IMR-90 (cell line): ENCODE measurements around the gene RHBDD1. TPM values are rescaled to one million over a fixed set of nuclear protein-coding genes. Genes with fewer than 3 reads are reported as not detected.

Source experiments
- ATAC-seq: fragments of 200-7000 bp; cut with Tn5 transposase; 2 replicates; pipeline ENCODE4 v1.9.1; 2020; ENCODE audit warnings: low read depth, mild to moderate bottlenecking, moderate library complexity
- BruUV-seq: library from RNA; stranded (reverse); fragments of 400-500 nt; replicated peaks from 2 replicates; lab custom pipeline; 2021; lab: Mats Ljungman, UMichigan
- CTCF ChIA-PET: fragments of 300-600 bp; formaldehyde crosslinking; extraction: SDS; loops from one replicate; lab custom pipeline; 2021; ENCODE audit warnings: antibody characterized with exemption; lab: Yijun Ruan, JAX
- POLR2A ChIA-PET: fragments of 300-600 bp; sonication (Branson Sonifier 250); formaldehyde crosslinking; loops from one replicate; lab custom pipeline; 2022; ENCODE audit warnings: antibody characterized with exemption; ENCODE audit not compliant: unreplicated experiment; lab: Charles Lee
- DNase-seq: peaks from one replicate; pipeline ENCODE4 v3.0.0; 2013
- H2AFZ ChIP-seq: replicated peaks from 2 replicates; pipeline ENCODE3; 2013; ENCODE audit warnings: low read length, mild to moderate bottlenecking; ENCODE audit not compliant: poor library complexity
- H2AK5ac ChIP-seq: 2 replicates; pipeline ENCODE4 v1.6.1; 2013; ENCODE audit warnings: low read depth, low read length, inconsistent platforms
- H2AK9ac ChIP-seq: replicated peaks from 2 replicates; pipeline ENCODE3; 2013; ENCODE audit warnings: mild to moderate bottlenecking, low read depth, low read length, moderate library complexity; ENCODE audit not compliant: poor library complexity
- H2BK120ac ChIP-seq: 2 replicates; pipeline ENCODE4 v1.6.1; 2013; ENCODE audit warnings: low read depth, low read length, inconsistent platforms
- H2BK15ac ChIP-seq: 3 replicates; pipeline ENCODE4 v1.6.1; 2013; ENCODE audit warnings: low read depth, low read length, inconsistent platforms
- H2BK20ac ChIP-seq: 2 replicates; pipeline ENCODE4 v1.6.1; 2013; ENCODE audit warnings: low read depth, mild to moderate bottlenecking, inconsistent platforms, low read length, moderate library complexity
- H2BK5ac ChIP-seq: 2 replicates; pipeline ENCODE4 v1.6.1; 2013; ENCODE audit warnings: mild to moderate bottlenecking, low read depth, low read length, inconsistent platforms; ENCODE audit not compliant: poor library complexity, severe bottlenecking
- H3K14ac ChIP-seq: replicated peaks from 2 replicates; pipeline ENCODE4 v1.6.1; 2013; ENCODE audit warnings: low read depth, low read length, inconsistent platforms
- H3K18ac ChIP-seq: 2 replicates; pipeline ENCODE4 v1.6.1; 2013; ENCODE audit warnings: low read depth, low read length, control low read depth
- H3K23ac ChIP-seq: 2 replicates; pipeline ENCODE4 v1.6.1; 2013; ENCODE audit warnings: low read depth, low read length, inconsistent platforms
- H3K27ac ChIP-seq: 2 replicates; pipeline ENCODE4 v1.5.1; 2013; ENCODE audit warnings: mild to moderate bottlenecking, control low read depth, low read length; ENCODE audit not compliant: insufficient read depth
- H3K27me3 ChIP-seq: 2 replicates; pipeline ENCODE4 v1.6.1; 2013; ENCODE audit warnings: low read length; ENCODE audit not compliant: control insufficient read depth, insufficient read depth
- H3K36me3 ChIP-seq: 2 replicates; pipeline ENCODE4 v1.6.1; 2013; ENCODE audit warnings: low read length, mixed read lengths; ENCODE audit not compliant: control insufficient read depth, insufficient read depth
- H3K4ac ChIP-seq: 2 replicates; pipeline ENCODE4 v1.6.1; 2013; ENCODE audit warnings: low read depth, low read length, inconsistent platforms
- H3K4me1 ChIP-seq: 2 replicates; pipeline ENCODE4 v1.6.1; 2013; ENCODE audit warnings: low read length, mixed read lengths; ENCODE audit not compliant: control insufficient read depth, insufficient read depth
- H3K4me2 ChIP-seq: 2 replicates; pipeline ENCODE4 v1.6.1; 2013; ENCODE audit warnings: low read depth, mild to moderate bottlenecking, control low read depth, low read length, moderate library complexity
- H3K4me3 ChIP-seq: 2 replicates; pipeline ENCODE4 v1.5.1; 2013; ENCODE audit warnings: low read depth, mild to moderate bottlenecking, control low read depth, low read length, moderate library complexity; ENCODE audit not compliant: insufficient read depth
- H3K56ac ChIP-seq: 2 replicates; pipeline ENCODE4 v1.6.1; 2013; ENCODE audit warnings: low read length, inconsistent platforms; ENCODE audit not compliant: insufficient read depth; ENCODE audit errors: extremely low read depth
- H3K79me1 ChIP-seq, 2 experiments: 2 replicates each; pipeline ENCODE4 v1.6.1; 2013; ENCODE audit warnings: low read length in 2 of 2, inconsistent platforms in 1 of 2, low read depth in 1 of 2
- H3K9ac ChIP-seq: 2 replicates; pipeline ENCODE4 v1.6.1; 2013; ENCODE audit warnings: low read depth, low read length, control low read depth
- H3K9me1 ChIP-seq: 2 replicates; pipeline ENCODE4 v1.6.1; 2013; ENCODE audit warnings: low read length, inconsistent platforms; ENCODE audit not compliant: insufficient read depth
- H3K9me3 ChIP-seq: 2 replicates; pipeline ENCODE4 v1.6.1; 2013; ENCODE audit warnings: low read length; ENCODE audit not compliant: control insufficient read depth, insufficient read depth
- H4K20me1 ChIP-seq: 2 replicates; pipeline ENCODE4 v1.6.1; 2013; ENCODE audit warnings: low read length, inconsistent platforms; ENCODE audit not compliant: insufficient read depth
- H4K5ac ChIP-seq: 2 replicates; pipeline ENCODE4 v1.6.1; 2013; ENCODE audit warnings: mild to moderate bottlenecking, low read depth, low read length, control low read depth
- H4K8ac ChIP-seq, 2 experiments: 2 replicates each; pipeline ENCODE4 v1.6.1; 2013; ENCODE audit warnings: low read depth in 2 of 2, low read length in 2 of 2, control low read depth in 1 of 2, inconsistent platforms in 1 of 2
- H4K91ac ChIP-seq: 2 replicates; pipeline ENCODE4 v1.6.1; 2013; ENCODE audit warnings: low read depth, low read length, inconsistent platforms; ENCODE audit not compliant: insufficient read depth
- BHLHE40 ChIP-seq: fragments of 150-350 bp; IDR thresholded peaks from 2 replicates; pipeline ENCODE4 v1.6.1; 2016; ENCODE audit warnings: mild to moderate bottlenecking, low read depth, low read length
- CEBPB ChIP-seq: IDR thresholded peaks from 2 replicates; pipeline ENCODE4 v1.6.1; 2012; ENCODE audit warnings: low read depth, low read length, improper control_type of control experiment
- CHD1 ChIP-seq: IDR thresholded peaks from 2 replicates; pipeline ENCODE4 v1.6.1; 2012; ENCODE audit warnings: low read depth, low read length, improper control_type of control experiment
- CTCF ChIP-seq: conservative IDR thresholded peaks from 2 replicates; pipeline ENCODE4 v1.5.1; 2012; ENCODE audit warnings: mild to moderate bottlenecking, low read depth, low read length, improper control_type of control experiment
- ELK1 ChIP-seq: fragments of 150-350 bp; IDR thresholded peaks from 2 replicates; pipeline ENCODE4 v1.6.1; 2016; ENCODE audit warnings: low read depth, mild to moderate bottlenecking, low read length, moderate library complexity, borderline replicate concordance
- FOS ChIP-seq: fragments of 150-350 bp; IDR thresholded peaks from 2 replicates; pipeline ENCODE4 v1.6.1; 2016; ENCODE audit warnings: low read depth, low read length
- MAFK ChIP-seq: IDR thresholded peaks from 2 replicates; pipeline ENCODE4 v1.6.1; 2012; ENCODE audit warnings: low read depth, low read length, improper control_type of control experiment
- MAZ ChIP-seq: IDR thresholded peaks from 2 replicates; pipeline ENCODE4 v1.6.1; 2012; ENCODE audit warnings: low read depth, mild to moderate bottlenecking, low read length, improper control_type of control experiment, moderate library complexity, borderline replicate concordance
- MXI1 ChIP-seq: IDR thresholded peaks from 2 replicates; pipeline ENCODE4 v1.6.1; 2012; ENCODE audit warnings: low read depth, mild to moderate bottlenecking, low read length, moderate library complexity, borderline replicate concordance
- NFE2L2 ChIP-seq: fragments of 150-350 bp; IDR thresholded peaks from 2 replicates; pipeline ENCODE4 v1.6.1; 2016; ENCODE audit warnings: low read depth, mild to moderate bottlenecking, low read length
- POLR2A ChIP-seq: IDR thresholded peaks from 2 replicates; pipeline ENCODE4 v1.6.1; 2012; ENCODE audit warnings: mild to moderate bottlenecking, low read depth, low read length
- RAD21 ChIP-seq: IDR thresholded peaks from 2 replicates; pipeline ENCODE4 v1.6.1; 2012; ENCODE audit warnings: low read length, improper control_type of control experiment
- RCOR1 ChIP-seq: IDR thresholded peaks from 2 replicates; pipeline ENCODE4 v1.6.1; 2012; ENCODE audit warnings: mild to moderate bottlenecking, low read length, improper control_type of control experiment; ENCODE audit not compliant: insufficient replicate concordance
- RFX5 ChIP-seq: IDR thresholded peaks from 2 replicates; pipeline ENCODE4 v1.8.0; 2012; ENCODE audit warnings: low read depth, mild to moderate bottlenecking, low read length, moderate library complexity
- SMC3 ChIP-seq: fragments of 150-350 bp; IDR thresholded peaks from 2 replicates; pipeline ENCODE4 v1.6.1; 2016; ENCODE audit warnings: low read depth, mild to moderate bottlenecking, antibody characterized with exemption, low read length, moderate library complexity
- USF2 ChIP-seq: fragments of 150-350 bp; IDR thresholded peaks from 2 replicates; pipeline ENCODE4 v1.6.1; 2017; ENCODE audit warnings: mild to moderate bottlenecking, antibody characterized with exemption, low read length, low read depth
- WGBS, 2 experiments: methylation state at CpG; one replicate each; pipeline versions ENCODE4 v1.1.5 to v1.1.7; 2013; ENCODE audit warnings: missing lambda C conversion rate in 2 of 2; ENCODE audit not compliant: insufficient read length in 1 of 2; ENCODE audit errors: extremely low coverage in 2 of 2; 5-methylcytosine and 5-hydroxymethylcytosine counted together
- dilution Hi-C: fragments of 300-500 bp; cut with HindIII; formaldehyde crosslinking; loops from one replicate; pipeline ENCODE4 v1.14.3; 2018; ENCODE audit warnings: low sequenced_read_pairs; ENCODE audit not compliant: unreplicated experiment
- in situ Hi-C: fragments of 300-500 bp; cut with MboI; formaldehyde crosslinking; loops from 3 replicates; pipeline ENCODE4 v1.14.3; 2019; ENCODE audit warnings: low sequenced_read_pairs, inconsistent platforms, mixed read lengths
- intact Hi-C: fragments of 100-400 bp; cut with micrococcal nuclease; formaldehyde crosslinking; loops from 2 replicates; pipeline ENCODE4 v1.10.0; 2022
- polyA plus RNA-seq, 3 experiments: library from polyadenylated mRNA; depleted of rRNA; stranded (reverse); fragments of >200 nt; gene quantifications; 2 replicates each; pipeline ENCODE4 v1.2.3, GENCODE V29; 2012; ENCODE audit warnings: low replicate concordance in 1 of 3
- total RNA-seq: library from RNA; depleted of rRNA; stranded (reverse); fragments of >200 nt; gene quantifications from 2 replicates; pipeline ENCODE4 v1.2.3, GENCODE V29; 2012

RHBDD1 gene
- total and polyA plus RNA-seq, 2 of the 4 experiments (the other 2 are of a cell fraction) = 9.7 to 14.0 TPM

- POLR2A ChIA-PET = no interaction called here
- CTCF ChIA-PET = no interaction called here
Measured at GRCh38 chr2:226906163-226906693, 70.4 kb downstream of the RHBDD1 start.

More at GRCh38 chr2:226906163-226906693, 70.4 kb downstream of the RHBDD1 start:
- peaks cover 18 to 48% of the 10 kb centered on the region in 2 experiments for H3K79me1 ChIP-seq
- H4K5ac ChIP-seq = no peak overlapping the region
- H2BK15ac ChIP-seq = peak overlapping the region; percentile 59; the same call in 2 of the 3 replicates
- no peaks in the 10 kb centered on the region for H4K20me1 ChIP-seq
- H3K36me3 ChIP-seq = peaks cover 1% of the 10 kb centered on the region; the same call in 1 of the 2 replicates
- no peak overlapping the region; the same call in 1 of the 2 replicates for H3K18ac ChIP-seq
- H2BK120ac ChIP-seq = peak overlapping the region; percentile 20; the same call in 1 of the 2 replicates
- no peak overlapping the region for H3K4me2 ChIP-seq
- dilution Hi-C loops (no loop called here), intact Hi-C loops (no loop called here), in situ Hi-C loops (no loop called here)
- no TSS peak for BruUV-seq
- H2AK9ac ChIP-seq = no peak overlapping the region
- H3K14ac ChIP-seq = 0 out of 2 replicates have a peak overlapping the region, but pooled peaks have one; percentile 27
- H2BK20ac ChIP-seq = peak overlapping the region; percentile 57
- H3K9me1 ChIP-seq = peaks cover 24% of the 10 kb centered on the region
- H3K56ac ChIP-seq = no peak overlapping the region
- no peak overlapping the region for H4K91ac ChIP-seq
- no peak overlapping the region for H2AFZ ChIP-seq
- no peaks in the 10 kb centered on the region for H3K9me3 ChIP-seq
- H2BK5ac ChIP-seq = no peak overlapping the region
- H3K9ac ChIP-seq = no peak overlapping the region
- H3K4me3 ChIP-seq = no peak overlapping the region
- DNase-seq (no peak), ATAC-seq (no peak)
- H3K4me1 ChIP-seq = peaks cover 21% of the 10 kb centered on the region
- TF ChIP-seq MAZ = no peak
- no peak for TF ChIP-seq ELK1
- TF ChIP-seq MAFK = no peak
- TF ChIP-seq CEBPB = no peak
- TF ChIP-seq USF2 = no peak
- TF ChIP-seq RCOR1 = no peak
- no peak for TF ChIP-seq MXI1
- TF ChIP-seq FOS = no peak
- no peak for TF ChIP-seq RAD21
- no peak for TF ChIP-seq NFE2L2
- TF ChIP-seq BHLHE40 = no peak
- TF ChIP-seq CTCF = no peak
- no peak for TF ChIP-seq CHD1
- no peak for TF ChIP-seq POLR2A
- TF ChIP-seq RFX5 = no peak
- no peak for TF ChIP-seq SMC3
- 0 out of 2 replicates have a peak overlapping the region, but pooled peaks have one; percentile 20 for H2AK5ac ChIP-seq
- H3K27me3 ChIP-seq = no peaks in the 10 kb centered on the region
- peak overlapping the region; percentile 73 for H3K23ac ChIP-seq
- peak overlapping the region; percentile 49; the same call in 1 of the 2 replicates for H3K4ac ChIP-seq
- peak overlapping the region in 1 of 2 experiments; percentile 11; a peak in 1 of 4 replicates for H4K8ac ChIP-seq
- H3K27ac ChIP-seq = no peak overlapping the region
- WGBS, 2 experiments = 83% methylated on average over 1 of the region's 4 CpGs; no CpG with 5 or more reads in 1 of the 2 experiments
